OCI-LY1 (cell line): ENCODE results near the gene DIPK1C.

Experiments
- H2AFZ ChIP-seq: fragments of 200-600 bp; sonication (generic), shearing (Covaris generic); 2 replicates; pipeline ENCODE4 v1.6.0; 2014; ENCODE audit warnings: antibody characterized with exemption, mild to moderate bottlenecking, low read length
- H3F3A ChIP-seq: fragments of 200-600 bp; sonication (generic), shearing (Covaris generic); 2 replicates; pipeline ENCODE4 v1.6.0; 2014; ENCODE audit warnings: mild to moderate bottlenecking, antibody characterized with exemption, low read length, moderate library complexity; ENCODE audit not compliant: insufficient read depth
- H3K27ac ChIP-seq: fragments of 200-600 bp; sonication (generic); 2 replicates; pipeline ENCODE4 v1.5.1; 2014; ENCODE audit warnings: low read length, mixed run types, mild to moderate bottlenecking, low read depth; ENCODE audit not compliant: poor library complexity, severe bottlenecking
- H3K27me3 ChIP-seq: fragments of 200-600 bp; sonication (generic); 2 replicates; pipeline ENCODE4 v1.6.0; 2014; ENCODE audit warnings: antibody characterized with exemption, mild to moderate bottlenecking, low read length, moderate library complexity; ENCODE audit not compliant: insufficient read depth
- H3K36me3 ChIP-seq: fragments of 200-600 bp; sonication (generic); 2 replicates; pipeline ENCODE4 v1.6.1; 2014; ENCODE audit warnings: mild to moderate bottlenecking, antibody characterized with exemption, low read length, moderate library complexity, mixed read lengths; ENCODE audit not compliant: insufficient read depth
- H3K4me1 ChIP-seq: fragments of 200-600 bp; sonication (generic); 2 replicates; pipeline ENCODE4 v1.5.1; 2014; ENCODE audit warnings: mild to moderate bottlenecking, low read length, moderate library complexity; ENCODE audit not compliant: insufficient read depth, severe bottlenecking
- H3K4me2 ChIP-seq: fragments of 200-600 bp; sonication (generic), shearing (Covaris generic); 2 replicates; pipeline ENCODE4 v1.6.1; 2014; ENCODE audit warnings: low read length
- H3K4me3 ChIP-seq: fragments of 200-600 bp; sonication (generic); 2 replicates; pipeline ENCODE4 v1.5.1; 2014; ENCODE audit warnings: low read length, low read depth, mild to moderate bottlenecking, mixed read lengths; ENCODE audit not compliant: poor library complexity, severe bottlenecking
- H3K79me2 ChIP-seq: fragments of 200-600 bp; shearing (Covaris generic); 2 replicates; pipeline ENCODE4 v1.6.1; 2016; ENCODE audit warnings: mixed run types, low read length, mixed read lengths; ENCODE audit not compliant: insufficient read depth
- H3K9ac ChIP-seq: fragments of 200-600 bp; sonication (generic), shearing (Covaris generic); 2 replicates; pipeline ENCODE4 v1.6.1; 2014; ENCODE audit warnings: mild to moderate bottlenecking, low read length, mixed read lengths
- H3K9me2 ChIP-seq: fragments of 200-600 bp; sonication (generic), shearing (Covaris generic); 2 replicates; pipeline ENCODE4 v1.6.1; 2014; ENCODE audit warnings: low read depth, mild to moderate bottlenecking, low read length, mixed read lengths
- H3K9me3 ChIP-seq: fragments of 200-600 bp; shearing (Covaris generic); 2 replicates; pipeline ENCODE4 v1.6.1; 2014; ENCODE audit warnings: low read length, mixed read lengths
- H4K20me1 ChIP-seq: fragments of 200-600 bp; sonication (generic), shearing (Covaris generic); 2 replicates; pipeline ENCODE4 v1.6.0; 2016; ENCODE audit warnings: mild to moderate bottlenecking, low read length; ENCODE audit not compliant: insufficient read depth
- CTCF ChIP-seq: fragments of 200-600 bp; sonication (generic), shearing (Covaris generic); IDR thresholded peaks from 2 replicates; pipeline ENCODE4 v1.5.1; 2017; ENCODE audit warnings: mild to moderate bottlenecking, antibody characterized with exemption, low read length, moderate library complexity, mixed read lengths
- EZH2 ChIP-seq: fragments of 200-600 bp; sonication (generic), shearing (Covaris generic); IDR thresholded peaks from 2 replicates; pipeline ENCODE4 v1.8.0; 2017; ENCODE audit warnings: borderline replicate concordance, mixed run types, mild to moderate bottlenecking, antibody characterized with exemption, low read length, moderate library complexity, mixed read lengths

The DIPK1C gene

GRCh38 chr18:74400813-74401212 lies 56.3 kb downstream of the DIPK1C start:
- H3K9me3 ChIP-seq = no peaks in the 10 kb centered on the region
- H3K27me3 ChIP-seq = no peaks in the 10 kb centered on the region
- H3K9me2 ChIP-seq = no peaks in the 10 kb centered on the region
- H3F3A ChIP-seq = no peaks in the 10 kb centered on the region
- H4K20me1 ChIP-seq = no peaks in the 10 kb centered on the region
- H3K27ac ChIP-seq = no peak overlapping the region
- no peak overlapping the region for H3K4me3 ChIP-seq
- no peak overlapping the region for H3K4me2 ChIP-seq
- H3K4me1 ChIP-seq = no peaks in the 10 kb centered on the region
- TF ChIP-seq CTCF (no peak), EZH2 (no peak)
- H2AFZ ChIP-seq = no peak overlapping the region
- no peaks in the 10 kb centered on the region for H3K36me3 ChIP-seq
- no peak overlapping the region for H3K9ac ChIP-seq
- no peaks in the 10 kb centered on the region for H3K79me2 ChIP-seq

- Histone ChIP-seq H3K4me3 (no peak overlapping the region), H3F3A (no peaks in the 10 kb centered on the region), H3K79me2 (no peaks in the 10 kb centered on the region), H3K9me3 (no peaks in the 10 kb centered on the region), H4K20me1 (no peaks in the 10 kb centered on the region), H3K9me2 (no peaks in the 10 kb centered on the region), H3K4me2 (no peak overlapping the region), H3K27me3 (no peaks in the 10 kb centered on the region), H3K36me3 (no peaks in the 10 kb centered on the region), H3K9ac (no peak overlapping the region), H3K4me1 (no peaks in the 10 kb centered on the region), H2AFZ (no peak overlapping the region), H3K27ac (no peak overlapping the region)
- TF ChIP-seq EZH2 (no peak), CTCF (no peak)
These were observed 57.8 kb downstream of the DIPK1C start for GRCh38 chr18:74399091-74399887.

GRCh38 chr18:74397572-74397971 lies 59.5 kb downstream of the DIPK1C start:
- Histone ChIP-seq H3K79me2 (no peaks in the 10 kb centered on the region), H3K36me3 (no peaks in the 10 kb centered on the region), H3K4me3 (no peak overlapping the region), H3K27ac (no peak overlapping the region), H3K9me3 (no peaks in the 10 kb centered on the region), H3K9ac (no peak overlapping the region), H4K20me1 (no peaks in the 10 kb centered on the region), H3F3A (no peaks in the 10 kb centered on the region), H3K4me2 (no peak overlapping the region), H3K9me2 (no peaks in the 10 kb centered on the region), H2AFZ (no peak overlapping the region), H3K4me1 (no peaks in the 10 kb centered on the region), H3K27me3 (no peaks in the 10 kb centered on the region)
- no peak for TF ChIP-seq CTCF
- TF ChIP-seq EZH2 = no peak
